Lower leg skin (tissue), 3 donors: ENCODE data around the gene KCNH8.

Experiments
- CTCF ChIP-seq, 3 donors: fragments of 450-650 bp; IDR thresholded peaks; one replicate each; pipeline ENCODE4 v1.5.1; 2016; ENCODE audit warnings: antibody characterized with exemption in 3 of 3, mild to moderate bottlenecking in 3 of 3, moderate library complexity in 2 of 3
- POLR2A ChIP-seq, 2 donors: fragments of 450-650 bp; IDR thresholded peaks; one replicate each; pipeline ENCODE4 v1.6.1; 2016 to 2017; ENCODE audit warnings: antibody characterized with exemption in 2 of 2, mild to moderate bottlenecking in 1 of 2, moderate library complexity in 1 of 2

- TF ChIP-seq POLR2A (IDR thresholded peaks at IDR 0.05) = no peak
- TF ChIP-seq CTCF (IDR thresholded peaks at IDR 0.05) = no peak
Measured at GRCh38 chr3:19149368-19149767, 1.1 kb downstream of the KCNH8 start.
